ENCODE results near the gene RELA.

RELA gene

GRCh38 chr11:65637794-65638419, 24.8 kb downstream of the RELA start, which contains the start of gene SIPA1 (continued):
- TF ChIP-seq KLF17 (tag by site-specific recombination; IDR thresholded peaks at IDR 0.05) (no peak), ZNF146 (tag by site-specific recombination; IDR thresholded peaks at IDR 0.05) (no peak), IKZF3 (tag by site-specific recombination; IDR thresholded peaks at IDR 0.05) (peak; percentile 67), EGR2 (tag by site-specific recombination; IDR thresholded peaks at IDR 0.05; ENCODE audit: low read depth) (no peak), PATZ1 (tag by site-specific recombination; IDR thresholded peaks at IDR 0.05) (no peak), TRIM28 (IDR thresholded peaks at IDR 0.05; ENCODE audit: borderline replicate concordance, low read length) (no peak), ZSCAN5A (tag by site-specific recombination; IDR thresholded peaks at IDR 0.05) (no peak), ZNF677 (tag by site-specific recombination; IDR thresholded peaks at IDR 0.05) (no peak), ZBTB7A (tag by site-specific recombination; IDR thresholded peaks at IDR 0.05; ENCODE audit: low read depth) (0 out of 2 replicates have a peak, but pooled peaks have one; percentile 30), ZSCAN4 (tag by site-specific recombination; IDR thresholded peaks at IDR 0.05) (peak; percentile 58; the same call in 1 of the 2 replicates), FEZF1 (tag by site-specific recombination; IDR thresholded peaks at IDR 0.05) (no peak), ZNF488 (tag by site-specific recombination; IDR thresholded peaks at IDR 0.05) (no peak), ZNF404 (tag by site-specific recombination; IDR thresholded peaks at IDR 0.05) (no peak), ZNF354C (tag by site-specific recombination; IDR thresholded peaks at IDR 0.05; ENCODE audit: borderline replicate concordance, low read depth) (no peak), ZNF600 (tag by site-specific recombination; IDR thresholded peaks at IDR 0.05) (0 out of 2 replicates have a peak, but pooled peaks have one; percentile 11), ZNF302 (tag by site-specific recombination; IDR thresholded peaks at IDR 0.05; ENCODE audit: low read depth) (no peak), SCRT1 (tag by site-specific recombination; IDR thresholded peaks at IDR 0.05; ENCODE audit: borderline replicate concordance) (no peak), ZNF555 (tag by site-specific recombination; conservative IDR thresholded peaks at IDR 0.05) (no peak), ZNF791 (tag by site-specific recombination; IDR thresholded peaks at IDR 0.05) (no peak)

GRCh38 chr11:65637032-65637557, 25.6 kb downstream of the RELA start:
- no peak overlapping the region for H3K4me3 ChIP-seq (ENCODE audit: low read depth, low read length)
- CTCF ChIA-PET, result interaction anchor here (0.8 to 1.9 kb wide), 3 partner anchors 11 to 251 kb away, joined by 3 to 5 read pairs (median 3); partner anchors contain the start of gene FIBP
- no peaks in the 10 kb centered on the region for H3K4me1 ChIP-seq (ENCODE audit: control insufficient read depth, insufficient read depth, low read length)
- peaks cover 0 to 66% of the 10 kb centered on the region in 2 experiments; a peak in 1 of 3 replicates for H3K36me3 ChIP-seq (ENCODE audit: control insufficient read depth in 2 of 2, insufficient read depth in 1 of 2, low read length in 2 of 2)
- no peaks in the 10 kb centered on the region for H3K9me3 ChIP-seq (ENCODE audit: control insufficient read depth, insufficient read depth, low read depth, low read length)
- H3K27ac ChIP-seq (ENCODE audit: extremely low read depth, low read depth, low read length), result peak overlapping the region; percentile 61; the same call in 1 of the 2 replicates
- POLR2A ChIA-PET, result interaction anchor here (0.6 to 4.4 kb wide), 13 partner anchors 7 to 213 kb away, joined by 3 to 50 read pairs (median 4); partner anchors contain the start of genes EHBP1L1, PCNX3 and RELA
- TF ChIP-seq GLIS2 (tag by site-specific recombination; IDR thresholded peaks at IDR 0.05) (no peak), PRDM10 (tag by site-specific recombination; IDR thresholded peaks at IDR 0.05) (peak; percentile 61)

All from HEK293 (cell line).